Endothelial cell of hepatic sinusoid (primary cell): Measurements from ENCODE around the gene SPINK13.
"Not testable (repeated sequence)": the region's sequence is repeated elsewhere in the genome, so short reads cannot be mapped to it uniquely, and the experiment has no call there.

Source experiments
- in situ Hi-C: cut with HindIII; loops from 2 replicates; pipeline ENCODE4 v1.10.0; 2017; ENCODE audit warnings: low sequenced_read_pairs

The SPINK13 gene

GRCh38 chr5:148268566-148268965 is at the start of gene SPINK13:
Gene SPINK13, plus strand, starts transcription at chr5:148268794. Its CDS starts 1,279 bp downstream, at chr5:148270073.
- in situ Hi-C loops = loop anchor here (5.0 kb wide), 1 partner anchor 74 kb away; no protein-coding TSS in a partner anchor

- in situ Hi-C loops = no loop called here
Measured at GRCh38 chr5:148221508-148221907, 47.1 kb upstream of the SPINK13 start.

GRCh38 chr5:148224117-148224742 is 44.4 kb upstream of the SPINK13 start:
- in situ Hi-C loops = no loop called here

GRCh38 chr5:148228392-148228984 is 40.1 kb upstream of the SPINK13 start:
- in situ Hi-C loops = no loop called here

- in situ Hi-C loops = no loop called here
Measured at GRCh38 chr5:148229840-148230239, 38.8 kb upstream of the SPINK13 start.

- in situ Hi-C loops = no loop called here
Measured at GRCh38 chr5:148230240-148230639, 38.4 kb upstream of the SPINK13 start.

GRCh38 chr5:148237785-148238417 is 30.7 kb upstream of the SPINK13 start:
- in situ Hi-C loops = no loop called here

- in situ Hi-C loops = no loop called here
Measured at GRCh38 chr5:148238418-148238794, 30.2 kb upstream of the SPINK13 start, which contains the start of gene MARCOL. Gene MARCOL, plus strand, starts transcription at chr5:148238525. Its CDS starts 73 bp downstream, at chr5:148238598.

GRCh38 chr5:148248894-148249293 is 19.7 kb upstream of the SPINK13 start:
- in situ Hi-C loops = no loop called here

GRCh38 chr5:148255456-148255855 is 13.1 kb upstream of the SPINK13 start:
- in situ Hi-C loops = no loop called here

GRCh38 chr5:148259288-148259687 is 9.3 kb upstream of the SPINK13 start:
- in situ Hi-C loops = no loop called here

- in situ Hi-C loops = no loop called here
Measured at GRCh38 chr5:148261221-148261620, 7.4 kb upstream of the SPINK13 start.

GRCh38 chr5:148267962-148268361 is 632 bp upstream of the SPINK13 start:
- in situ Hi-C loops = loop anchor here (5.0 kb wide), 1 partner anchor 74 kb away; no protein-coding TSS in a partner anchor

GRCh38 chr5:148275129-148275528 is 6.5 kb downstream of the SPINK13 start:
- in situ Hi-C loops = not testable (repeated sequence)

GRCh38 chr5:148280893-148281292 is 12.3 kb downstream of the SPINK13 start:
- in situ Hi-C loops = not testable (repeated sequence)

- in situ Hi-C loops = not testable (repeated sequence)
Measured at GRCh38 chr5:148281336-148281735, 12.7 kb downstream of the SPINK13 start.

- in situ Hi-C loops = no loop called here
Measured at GRCh38 chr5:148290271-148291195, 21.9 kb downstream of the SPINK13 start.

- in situ Hi-C loops = no loop called here
Measured at GRCh38 chr5:148297731-148298130, 29.1 kb downstream of the SPINK13 start.

GRCh38 chr5:148306446-148306845 is 37.9 kb downstream of the SPINK13 start:
- in situ Hi-C loops = no loop called here

- in situ Hi-C loops = no loop called here
Measured at GRCh38 chr5:148309019-148309418, 40.4 kb downstream of the SPINK13 start.

- in situ Hi-C loops = no loop called here
Measured at GRCh38 chr5:148309746-148310145, 41.2 kb downstream of the SPINK13 start.
